G401 (cell line): ENCODE results near the gene PEMT. TPM values are rescaled to one million over a fixed set of nuclear protein-coding genes. Genes with fewer than 3 reads are reported as not detected.

ENCODE experiments used
- DNase-seq: peaks from one replicate; pipeline ENCODE4 v3.0.0-alpha.2; 2015; ENCODE audit warnings: low spot score
- in situ Hi-C: cut with HindIII; loops from 2 replicates; pipeline ENCODE4 v1.10.0; 2016; ENCODE audit warnings: low sequenced_read_pairs, mixed read lengths
- total RNA-seq: library from RNA; depleted of rRNA; stranded (reverse); fragments of >200 nt; shearing (Covaris generic); gene quantifications from 2 replicates; pipeline ENCODE4 v1.2.3, GENCODE V29; 2014

Gene PEMT
- total RNA-seq, 1 experiment from 2014 or later, result 43.1 TPM

GRCh38 chr17:17559164-17559563 is 32.3 kb downstream of the PEMT start:
- no peak for DNase-seq
- in situ Hi-C loops, result no loop called here

- DNase-seq, result no peak
- in situ Hi-C loops, result no loop called here
Measured at GRCh38 chr17:17558431-17558830, 33.1 kb downstream of the PEMT start.

GRCh38 chr17:17557796-17558195 is 33.7 kb downstream of the PEMT start:
- peak; percentile 96 for DNase-seq
- in situ Hi-C loops, result no loop called here

- DNase-seq, result no peak
- in situ Hi-C loops, result no loop called here
Measured at GRCh38 chr17:17556671-17557070, 34.8 kb downstream of the PEMT start.

GRCh38 chr17:17555906-17556305 is 35.6 kb downstream of the PEMT start:
- DNase-seq, result no peak
- in situ Hi-C loops, result no loop called here

- no peak for DNase-seq
- in situ Hi-C loops, result no loop called here
Measured at GRCh38 chr17:17555151-17555550, 36.4 kb downstream of the PEMT start.

- in situ Hi-C loops, result no loop called here
- DNase-seq, result no peak
Measured at GRCh38 chr17:17554266-17554665, 37.2 kb downstream of the PEMT start.

GRCh38 chr17:17553217-17554195 is 38.0 kb downstream of the PEMT start:
- no peak for DNase-seq
- in situ Hi-C loops, result no loop called here

- in situ Hi-C loops, result no loop called here
- no peak for DNase-seq
Measured at GRCh38 chr17:17552351-17553216, 38.9 kb downstream of the PEMT start.

GRCh38 chr17:17551361-17551760 is 40.1 kb downstream of the PEMT start:
- DNase-seq, result no peak
- in situ Hi-C loops, result no loop called here

- DNase-seq, result no peak
- in situ Hi-C loops, result no loop called here
Measured at GRCh38 chr17:17549732-17550366, 41.7 kb downstream of the PEMT start.

- in situ Hi-C loops, result no loop called here
Measured at GRCh38 chr17:17548044-17548443, 43.5 kb downstream of the PEMT start.

GRCh38 chr17:17547210-17547764 is 44.2 kb downstream of the PEMT start:
- in situ Hi-C loops, result no loop called here
- no peak for DNase-seq

More at GRCh38 chr17:17548044-17548443, 43.5 kb downstream of the PEMT start:
- DNase-seq, result peak; percentile 62

GRCh38 chr17:17546399-17547185 is 44.9 kb downstream of the PEMT start:
- in situ Hi-C loops, result no loop called here
- peak; percentile 45 for DNase-seq

- in situ Hi-C loops, result no loop called here
- peak; percentile 96 for DNase-seq
Measured at GRCh38 chr17:17545984-17546383, 45.5 kb downstream of the PEMT start.

GRCh38 chr17:17545031-17545820 is 46.3 kb downstream of the PEMT start:
- DNase-seq, result peak; percentile 56
- in situ Hi-C loops, result no loop called here

GRCh38 chr17:17542906-17543635 is 48.4 kb downstream of the PEMT start:
- DNase-seq, result no peak
- in situ Hi-C loops, result no loop called here
